Body of pancreas (tissue), 4 donors: ENCODE measurements around the gene ARID5B. TPM values are rescaled to one million over a fixed set of nuclear protein-coding genes. Genes with fewer than 3 reads are reported as not detected.
A peak's percentile ranks its signal among the peaks of the same experiment; 100 is the strongest.
"Not testable (repeated sequence)": the region's sequence is repeated elsewhere in the genome, so short reads cannot be mapped to it uniquely, and the experiment has no call there.

Source experiments
- ATAC-seq: fragments of 150-250 bp; one replicate; pipeline ENCODE4 v1.9.1; 2016
- DNase-seq, 4 donors: peaks; one replicate each; pipeline ENCODE4 v3.0.0-alpha.2; 2019
- H3K27ac ChIP-seq, 4 donors: fragments of 200-600 bp; sonication (generic); 1 replicate in 3 of 4; 2 replicates in 1 of 4; pipeline versions ENCODE4 v1.5.1 to v1.6.1; 2016 to 2019; ENCODE audit warnings: mild to moderate bottlenecking in 1 of 4, mixed read lengths in 1 of 4, moderate library complexity in 1 of 4
- H3K27me3 ChIP-seq, 2 donors: fragments of 200-600 bp; sonication (generic); one replicate each; pipeline ENCODE4 v1.6.0; 2016; ENCODE audit warnings: mild to moderate bottlenecking in 1 of 2
- H3K36me3 ChIP-seq, 2 donors: fragments of 200-600 bp; sonication (generic); replicated peaks in 1 of 2; 2 replicates each; pipeline ENCODE4 v1.5.1; 2016; ENCODE audit warnings: low read depth in 2 of 2; ENCODE audit not compliant: insufficient read depth in 1 of 2
- H3K4me1 ChIP-seq: fragments of 200-600 bp; sonication (generic); one replicate; pipeline ENCODE4 v1.6.0; 2016
- H3K4me3 ChIP-seq, 2 donors: fragments of 200-600 bp; sonication (generic); 1 replicate in 1 of 2; 2 replicates in 1 of 2; pipeline ENCODE4 v1.5.1; 2016 to 2019
- H3K9me3 ChIP-seq, 3 donors: fragments of 200-600 bp; sonication (generic); 1 replicate in 2 of 3; 2 replicates in 1 of 3; pipeline ENCODE4 v1.5.1; 2016
- CTCF ChIP-seq, 7 experiments: fragments of 450-650 bp in 4 of 7; fragments of 200-600 bp in 3 of 7; sonication (generic) in 3 of 7; IDR thresholded peaks; one replicate each; pipeline ENCODE4 v1.5.1; 2016 to 2019; ENCODE audit warnings: antibody characterized with exemption in 7 of 7
- POLR2A ChIP-seq, 3 donors: fragments of 450-650 bp; IDR thresholded peaks; one replicate each; pipeline ENCODE4 v1.6.1; 2016; ENCODE audit warnings: antibody characterized with exemption in 3 of 3, mild to moderate bottlenecking in 2 of 3
- WGBS, 2 donors: methylation state at CpG; one replicate each; pipeline ENCODE4 v1.1.5; 2017; 5-methylcytosine and 5-hydroxymethylcytosine counted together
- intact Hi-C: fragments of 100-400 bp; cut with DNase I; formaldehyde crosslinking; loops from one replicate; pipeline ENCODE4 v1.15.1; 2023
- total RNA-seq, 2 donors: library from RNA; depleted of rRNA; stranded (reverse); fragments of >200 nt; gene quantifications; one replicate each; pipeline ENCODE4 v1.1.0, GENCODE V29; 2016

The ARID5B gene
- total RNA-seq, 2 donors from 2014 or later: 16.1 to 17.1 TPM

GRCh38 chr10:61974601-61975390 is 73.3 kb downstream of the ARID5B start:
- Histone ChIP-seq H3K4me1 (peaks cover 19% of the 10 kb centered on the region), H3K27me3 (no peaks in the 10 kb centered on the region), H3K4me3 (no peak overlapping the region), H3K27ac (no peak overlapping the region), H3K36me3 (no peaks in the 10 kb centered on the region), H3K9me3 (no peaks in the 10 kb centered on the region)
- DNase-seq: peak; percentile 26 to 62 (median 50)
- intact Hi-C loops: no loop called here
- ATAC-seq: no peak
- 48 to 54% methylated on average over 8 of the region's 8 CpGs for WGBS, 2 donors
- TF ChIP-seq CTCF (IDR thresholded peaks at IDR 0.05) (no peak), POLR2A (IDR thresholded peaks at IDR 0.05) (no peak)

- no peaks in the 10 kb centered on the region for H3K36me3 ChIP-seq
- no peak for ATAC-seq
- TF ChIP-seq CTCF (IDR thresholded peaks at IDR 0.05) (no peak), POLR2A (IDR thresholded peaks at IDR 0.05) (no peak)
- H3K4me1 ChIP-seq: peaks cover 19% of the 10 kb centered on the region
- H3K27me3 ChIP-seq: no peaks in the 10 kb centered on the region
- no peak overlapping the region for H3K4me3 ChIP-seq
- H3K9me3 ChIP-seq: no peaks in the 10 kb centered on the region
- intact Hi-C loops: no loop called here
- 73 to 87% methylated on average over 2 of the region's 2 CpGs for WGBS, 2 donors
- no peak overlapping the region for H3K27ac ChIP-seq
- DNase-seq: no peak
Measured at GRCh38 chr10:61975391-61975932, 74.0 kb downstream of the ARID5B start.

- H3K36me3 ChIP-seq, H3K4me3 ChIP-seq, H3K9me3 ChIP-seq, DNase-seq, intact Hi-C loops, H3K27ac ChIP-seq, H3K27me3 ChIP-seq, ATAC-seq: not testable (repeated sequence)
- H3K4me1 ChIP-seq: peaks cover 14% of the 10 kb centered on the region
- 90 to 94% methylated on average over 3 of the region's 3 CpGs for WGBS, 2 donors
Measured at GRCh38 chr10:61976951-61977721, 75.6 kb downstream of the ARID5B start.

GRCh38 chr10:61978965-61979364 is 77.5 kb downstream of the ARID5B start:
- H3K4me1 ChIP-seq: peaks cover 11% of the 10 kb centered on the region
- 82 to 89% methylated on average over 5 of the region's 5 CpGs for whole genome bisulfite sequencing, 2 donors
- no peaks in the 10 kb centered on the region for H3K27me3 ChIP-seq
- H3K27ac ChIP-seq: no peak overlapping the region
- no peaks in the 10 kb centered on the region for H3K36me3 ChIP-seq
- no peak overlapping the region for H3K4me3 ChIP-seq
- no peaks in the 10 kb centered on the region for H3K9me3 ChIP-seq
- no peak for TF ChIP-seq POLR2A (IDR thresholded peaks at IDR 0.05)
- TF ChIP-seq CTCF (IDR thresholded peaks at IDR 0.05): no peak
- intact Hi-C loops: no loop called here
- ATAC-seq: no peak
- peak in 1 of 4 donors; percentile 29 for DNase-seq

GRCh38 chr10:61981460-61981859 is 80.0 kb downstream of the ARID5B start:
- WGBS, 2 donors: 53 to 58% methylated on average over 1 of the region's 1 CpG
- intact Hi-C loops: no loop called here
- no peak overlapping the region for H3K4me3 ChIP-seq
- ATAC-seq: no peak
- no peak overlapping the region for H3K27ac ChIP-seq
- no peak for DNase-seq
- H3K27me3 ChIP-seq: no peaks in the 10 kb centered on the region
- no peaks in the 10 kb centered on the region for H3K4me1 ChIP-seq
- no peaks in the 10 kb centered on the region for H3K36me3 ChIP-seq
- TF ChIP-seq CTCF (IDR thresholded peaks at IDR 0.05): no peak
- TF ChIP-seq POLR2A (IDR thresholded peaks at IDR 0.05): no peak
- no peaks in the 10 kb centered on the region for H3K9me3 ChIP-seq
